Measurements from ENCODE around the gene PMS1.
"Not testable (repeated sequence)": the region's sequence is repeated elsewhere in the genome, so short reads cannot be mapped to it uniquely, and the experiment has no call there.

Gene PMS1

GRCh38 chr2:189818249-189819038 is 34.2 kb downstream of the PMS1 start:
- DNase-seq, result no peak

- DNase-seq, result no peak
Measured at GRCh38 chr2:189819297-189819704, 35.1 kb downstream of the PMS1 start.

- DNase-seq, result no peak
Measured at GRCh38 chr2:189821953-189822748, 37.9 kb downstream of the PMS1 start.

GRCh38 chr2:189824694-189825396 is 40.6 kb downstream of the PMS1 start:
- no peak for DNase-seq

- no peak for DNase-seq
Measured at GRCh38 chr2:189826039-189826438, 41.8 kb downstream of the PMS1 start.

GRCh38 chr2:189829102-189829833 is 45.0 kb downstream of the PMS1 start:
- DNase-seq, result no peak

GRCh38 chr2:189830510-189830909 is 46.3 kb downstream of the PMS1 start:
- no peak for DNase-seq

GRCh38 chr2:189834059-189834458 is 49.8 kb downstream of the PMS1 start:
- no peak for DNase-seq

GRCh38 chr2:189834642-189835041 is 50.4 kb downstream of the PMS1 start:
- not testable (repeated sequence) for DNase-seq

- DNase-seq, result no peak
Measured at GRCh38 chr2:189835855-189836558, 51.8 kb downstream of the PMS1 start.

GRCh38 chr2:189836644-189837043 is 52.4 kb downstream of the PMS1 start:
- DNase-seq, result peak; percentile 13

- DNase-seq, result no peak
Measured at GRCh38 chr2:189837326-189837725, 53.1 kb downstream of the PMS1 start.

- no peak for DNase-seq
Measured at GRCh38 chr2:189841019-189841418, 56.8 kb downstream of the PMS1 start.

- no peak for DNase-seq
Measured at GRCh38 chr2:189848276-189848675, 64.0 kb downstream of the PMS1 start.

- DNase-seq, result no peak
Measured at GRCh38 chr2:189849550-189849949, 65.3 kb downstream of the PMS1 start.

GRCh38 chr2:189851174-189851826 is 67.0 kb downstream of the PMS1 start:
- DNase-seq, result peak; percentile 25

- DNase-seq, result no peak
Measured at GRCh38 chr2:189854187-189854586, 69.9 kb downstream of the PMS1 start.

GRCh38 chr2:189854940-189855339 is 70.7 kb downstream of the PMS1 start:
- DNase-seq, result no peak

GRCh38 chr2:189858291-189858690 is 74.0 kb downstream of the PMS1 start:
- no peak for DNase-seq

- no peak for DNase-seq
Measured at GRCh38 chr2:189860161-189860560, 75.9 kb downstream of the PMS1 start.

- DNase-seq, result no peak
Measured at GRCh38 chr2:189862751-189863150, 78.5 kb downstream of the PMS1 start.

- no peak for DNase-seq
Measured at GRCh38 chr2:189865826-189866225, 81.6 kb downstream of the PMS1 start.

Data from NCI-H2107 (cell line).